Mammary epithelial cell (primary cell): ENCODE results near the gene PLG.

ENCODE experiments used
- EZH2 ChIP-seq: IDR thresholded peaks from 2 replicates; pipeline ENCODE4 v1.6.1; 2012; ENCODE audit warnings: low read length, inconsistent platforms, borderline replicate concordance
- TF ChIP-seq, protein P1 (sequence below), 2 donors: IDR thresholded peaks in 1 of 2; conservative IDR thresholded peaks in 1 of 2; 2 replicates each; pipeline ENCODE4 v1.5.1; 2011 to 2012; ENCODE audit warnings: inconsistent platforms in 2 of 2, low read length in 2 of 2, mild to moderate bottlenecking in 2 of 2, control low read depth in 1 of 2, low read depth in 1 of 2; ENCODE audit not compliant: insufficient read depth in 1 of 2; ENCODE audit errors: extremely low read depth in 1 of 2

DNA sequence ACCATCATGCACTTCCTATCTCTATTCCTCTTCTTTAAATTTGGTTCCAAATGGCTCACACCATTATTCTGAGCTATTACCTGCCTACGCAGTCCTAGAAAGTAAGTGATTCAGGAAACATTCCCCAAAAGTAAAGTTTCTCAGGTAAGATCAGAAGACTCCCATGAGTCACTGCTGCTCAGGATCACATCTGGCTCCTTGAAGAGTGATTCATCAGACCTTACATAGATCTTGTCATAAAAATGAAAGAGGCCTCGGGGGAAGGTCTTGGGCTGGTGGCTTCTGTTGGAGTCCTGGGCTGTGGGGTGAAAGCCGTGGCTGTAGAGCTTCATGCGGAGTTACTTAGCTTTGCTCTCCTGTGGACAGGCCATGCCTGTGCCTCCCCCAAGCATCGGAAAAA lies 35.9 kb downstream of the PLG start:
- TF ChIP-seq EZH2 = no peak
- TF ChIP-seq, protein P1, sequence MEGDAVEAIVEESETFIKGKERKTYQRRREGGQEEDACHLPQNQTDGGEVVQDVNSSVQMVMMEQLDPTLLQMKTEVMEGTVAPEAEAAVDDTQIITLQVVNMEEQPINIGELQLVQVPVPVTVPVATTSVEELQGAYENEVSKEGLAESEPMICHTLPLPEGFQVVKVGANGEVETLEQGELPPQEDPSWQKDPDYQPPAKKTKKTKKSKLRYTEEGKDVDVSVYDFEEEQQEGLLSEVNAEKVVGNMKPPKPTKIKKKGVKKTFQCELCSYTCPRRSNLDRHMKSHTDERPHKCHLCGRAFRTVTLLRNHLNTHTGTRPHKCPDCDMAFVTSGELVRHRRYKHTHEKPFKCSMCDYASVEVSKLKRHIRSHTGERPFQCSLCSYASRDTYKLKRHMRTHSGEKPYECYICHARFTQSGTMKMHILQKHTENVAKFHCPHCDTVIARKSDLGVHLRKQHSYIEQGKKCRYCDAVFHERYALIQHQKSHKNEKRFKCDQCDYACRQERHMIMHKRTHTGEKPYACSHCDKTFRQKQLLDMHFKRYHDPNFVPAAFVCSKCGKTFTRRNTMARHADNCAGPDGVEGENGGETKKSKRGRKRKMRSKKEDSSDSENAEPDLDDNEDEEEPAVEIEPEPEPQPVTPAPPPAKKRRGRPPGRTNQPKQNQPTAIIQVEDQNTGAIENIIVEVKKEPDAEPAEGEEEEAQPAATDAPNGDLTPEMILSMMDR (conservative IDR thresholded peaks at IDR 0.05 in 1 of 2, IDR thresholded peaks at IDR 0.05 in 1 of 2; ENCODE audit: extremely low read depth in 1 of 2, insufficient read depth in 1 of 2, low read depth in 1 of 2, low read length in 2 of 2) = no peak
